AG09319 (cell line): ENCODE measurements around the gene SSH2.

Experiments used
- DNase-seq: peaks from one replicate; pipeline ENCODE4 v3.0.0-alpha.2; 2010; ENCODE audit warnings: low read depth; ENCODE audit errors: extremely low read depth
- TF ChIP-seq, protein P1 (sequence below): IDR thresholded peaks from 2 replicates; pipeline ENCODE4 v1.5.1; 2011; ENCODE audit warnings: low read depth, mild to moderate bottlenecking, inconsistent platforms, low read length, moderate library complexity

The SSH2 gene

DNA sequence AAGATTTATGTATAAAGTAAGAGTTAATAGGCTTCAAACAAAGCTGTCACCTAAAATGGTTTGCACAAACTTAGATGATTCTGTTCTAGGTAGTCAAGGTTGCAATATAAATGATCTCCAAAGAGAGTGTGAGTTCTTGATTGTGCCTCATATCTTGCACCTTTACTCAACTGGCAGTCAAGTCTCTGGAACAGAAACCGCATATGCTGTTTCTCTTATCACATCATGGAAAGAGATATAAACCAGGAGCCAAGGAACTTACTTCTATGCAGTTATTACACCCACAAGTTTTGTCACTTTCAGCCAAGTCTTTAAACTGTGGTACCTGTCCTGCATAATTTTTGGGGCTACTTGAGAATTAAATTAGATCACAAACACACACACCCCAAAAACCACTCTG is 5.2 kb downstream of the SSH2 start:
- DNase-seq = no peak
- TF ChIP-seq, protein P1, sequence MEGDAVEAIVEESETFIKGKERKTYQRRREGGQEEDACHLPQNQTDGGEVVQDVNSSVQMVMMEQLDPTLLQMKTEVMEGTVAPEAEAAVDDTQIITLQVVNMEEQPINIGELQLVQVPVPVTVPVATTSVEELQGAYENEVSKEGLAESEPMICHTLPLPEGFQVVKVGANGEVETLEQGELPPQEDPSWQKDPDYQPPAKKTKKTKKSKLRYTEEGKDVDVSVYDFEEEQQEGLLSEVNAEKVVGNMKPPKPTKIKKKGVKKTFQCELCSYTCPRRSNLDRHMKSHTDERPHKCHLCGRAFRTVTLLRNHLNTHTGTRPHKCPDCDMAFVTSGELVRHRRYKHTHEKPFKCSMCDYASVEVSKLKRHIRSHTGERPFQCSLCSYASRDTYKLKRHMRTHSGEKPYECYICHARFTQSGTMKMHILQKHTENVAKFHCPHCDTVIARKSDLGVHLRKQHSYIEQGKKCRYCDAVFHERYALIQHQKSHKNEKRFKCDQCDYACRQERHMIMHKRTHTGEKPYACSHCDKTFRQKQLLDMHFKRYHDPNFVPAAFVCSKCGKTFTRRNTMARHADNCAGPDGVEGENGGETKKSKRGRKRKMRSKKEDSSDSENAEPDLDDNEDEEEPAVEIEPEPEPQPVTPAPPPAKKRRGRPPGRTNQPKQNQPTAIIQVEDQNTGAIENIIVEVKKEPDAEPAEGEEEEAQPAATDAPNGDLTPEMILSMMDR = no peak

DNA sequence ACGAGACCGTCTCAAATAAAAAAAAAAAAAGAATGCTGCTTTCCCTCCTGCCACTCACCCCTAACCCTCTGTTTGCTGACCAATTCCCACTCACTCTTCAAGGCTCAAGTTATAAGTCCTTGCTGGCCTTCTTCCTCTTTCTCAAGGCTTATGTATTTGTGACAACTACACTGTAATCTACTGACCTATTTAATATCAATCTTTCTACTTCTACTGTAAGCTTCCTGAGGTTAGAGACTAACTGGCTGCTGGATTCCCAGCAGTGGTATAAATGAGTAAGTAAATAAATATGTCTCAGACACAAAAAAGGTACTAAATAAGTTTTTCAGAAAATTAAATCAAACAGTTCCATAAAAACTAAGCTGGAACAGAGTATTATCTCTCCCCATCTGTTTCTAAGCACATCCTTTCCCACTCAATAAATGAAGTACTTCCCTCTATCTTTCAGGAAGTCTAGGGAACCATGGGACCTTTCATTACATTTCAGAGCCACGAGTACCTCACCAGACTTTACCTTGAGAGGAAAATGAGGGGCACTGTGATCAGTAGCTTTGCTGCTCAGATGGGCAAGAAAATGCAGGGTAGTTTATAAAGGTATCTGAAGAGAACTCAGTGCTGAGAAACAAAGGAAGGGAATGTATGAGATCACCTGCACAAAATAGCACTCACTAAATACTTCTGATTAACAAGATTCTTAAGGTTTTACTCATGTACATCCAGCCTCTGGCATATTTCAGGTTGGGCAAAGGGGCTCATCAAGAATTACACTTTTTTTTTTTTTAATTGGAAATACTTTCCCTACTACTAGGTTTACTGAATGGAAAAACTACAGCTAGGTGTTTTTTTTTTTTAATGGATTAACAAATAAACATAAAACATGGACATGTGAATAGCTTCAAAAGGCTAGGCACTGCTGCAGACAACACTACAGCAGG is 10.8 kb downstream of the SSH2 start:
- TF ChIP-seq, protein P1 = no peak
- DNase-seq = no peak

DNA sequence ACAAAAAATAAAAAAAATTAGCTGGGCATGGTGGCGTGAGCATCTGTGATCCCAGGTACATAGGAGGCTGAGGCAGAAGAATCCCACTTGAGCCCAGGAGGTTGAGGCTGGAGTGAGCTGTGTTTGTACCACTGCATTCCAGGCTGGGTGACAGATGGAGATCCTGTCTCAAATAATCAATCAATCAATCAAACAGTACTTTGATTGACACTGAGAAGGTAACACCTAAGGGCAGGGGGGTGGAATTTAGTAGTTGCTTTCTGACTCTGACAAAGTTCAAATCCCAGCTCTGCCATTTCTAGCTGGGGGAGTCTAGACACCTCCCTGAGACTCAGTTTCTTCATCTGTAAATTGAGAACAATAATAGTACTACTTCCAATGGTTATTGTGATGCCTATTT is 12.0 kb downstream of the SSH2 start:
- TF ChIP-seq, protein P1 = no peak
- DNase-seq = no peak

DNA sequence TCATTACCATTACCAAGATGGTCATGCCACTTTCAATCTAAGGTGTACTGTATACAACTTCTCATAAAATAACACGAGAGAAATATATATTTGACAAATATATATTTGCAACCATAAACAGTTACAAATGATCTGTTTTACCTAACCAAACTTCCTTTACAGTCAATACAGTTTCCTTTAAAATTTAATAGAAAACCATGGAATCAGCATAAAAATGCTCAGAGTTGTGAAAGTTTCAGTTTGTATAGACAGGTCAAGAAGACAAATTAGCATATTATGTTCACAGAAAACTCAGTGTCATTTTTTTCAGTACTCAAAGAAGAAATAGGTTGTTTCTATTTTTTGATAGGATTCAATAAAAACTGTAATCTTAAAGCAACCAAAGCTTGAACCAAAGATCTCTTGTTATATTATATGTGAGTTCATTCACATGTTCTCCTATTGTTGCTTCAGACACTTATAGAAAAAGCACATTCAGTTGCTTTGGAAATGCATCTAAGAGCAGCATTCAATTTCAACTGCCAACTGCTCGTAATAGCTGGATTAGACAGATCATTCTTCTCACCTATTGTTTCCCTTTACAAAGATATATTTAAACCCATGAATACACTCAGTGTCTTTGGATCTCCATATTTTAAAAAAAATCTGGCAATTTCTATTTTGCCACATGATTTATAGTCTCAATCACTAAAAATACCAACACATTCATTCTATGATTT is 15.1 kb downstream of the SSH2 start:
- DNase-seq = no peak

DNA sequence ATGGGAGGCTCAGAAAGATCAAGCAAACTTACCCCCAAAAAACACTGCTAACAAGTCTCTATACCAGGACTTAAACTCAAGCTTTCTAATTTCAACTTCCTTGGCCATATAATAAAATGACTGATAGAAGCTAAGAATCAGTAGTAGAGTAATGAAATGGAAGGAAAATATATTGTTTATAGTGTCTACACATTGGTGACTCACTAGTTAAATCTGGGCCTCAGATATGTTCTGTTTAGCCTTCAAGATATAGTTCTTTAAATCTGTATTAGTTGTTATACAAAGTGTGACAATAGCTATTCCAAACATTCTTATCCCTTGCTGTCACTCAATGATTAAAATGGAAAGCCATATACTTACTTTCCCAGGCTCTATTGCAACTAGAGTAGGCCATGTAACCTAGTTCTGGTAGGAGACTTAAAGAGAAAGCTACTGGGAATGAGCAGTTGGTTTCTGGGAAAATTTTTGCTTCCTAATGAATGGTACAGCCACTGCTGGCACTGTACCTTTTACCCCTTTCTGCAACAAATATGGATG is 18.3 kb downstream of the SSH2 start:
- DNase-seq = no peak
- TF ChIP-seq, protein P1 = no peak

More for the DNA sequence above, 15.1 kb downstream of the SSH2 start:
- TF ChIP-seq, protein P1 = no peak

DNA sequence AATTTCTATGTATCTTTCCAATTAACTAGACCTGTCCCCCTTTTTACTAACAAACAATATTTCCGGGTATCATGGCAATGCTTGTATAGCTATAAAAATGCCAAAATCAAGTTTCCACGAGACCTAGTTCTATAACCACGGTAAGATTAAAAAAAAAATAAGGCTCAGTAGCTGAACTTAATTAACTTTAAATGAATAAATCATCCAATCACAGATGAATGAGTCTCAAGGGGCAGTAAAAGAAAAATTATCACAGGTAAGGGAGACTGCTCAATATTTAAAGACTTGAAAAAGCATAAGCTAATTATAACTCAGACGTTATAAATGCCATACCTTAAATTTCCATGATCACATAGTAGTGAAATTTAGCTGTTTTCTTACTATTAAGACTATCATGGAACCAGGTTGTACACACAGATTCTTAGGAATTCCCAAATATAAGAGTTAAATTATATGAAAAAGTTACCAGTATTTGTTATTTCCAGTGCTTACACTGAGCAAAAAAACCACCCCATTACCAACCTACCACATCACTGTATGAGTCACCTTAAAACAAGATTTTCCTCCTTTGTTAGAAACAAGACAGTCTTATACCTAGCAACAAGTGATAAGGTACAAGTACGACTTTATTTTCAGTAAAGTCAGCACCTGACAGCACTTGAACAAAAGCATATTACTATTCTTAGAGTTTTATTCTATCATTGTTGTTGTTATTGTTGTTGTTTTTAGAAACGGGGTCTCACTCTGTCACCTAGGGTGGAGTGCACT is 20.6 kb downstream of the SSH2 start:
- DNase-seq = no peak
- TF ChIP-seq, protein P1 = no peak
